NCI-H1930 (cell line): Measurements from ENCODE around the gene FAR2.
"Not testable (repeated sequence)": the region's sequence is repeated elsewhere in the genome, so short reads cannot be mapped to it uniquely, and the experiment has no call there.

Source experiments
- DNase-seq, 2 experiments: peaks; one replicate each; lab custom pipeline; 2025; lab: John Stamatoyannopoulos, UW

The FAR2 gene

DNA sequence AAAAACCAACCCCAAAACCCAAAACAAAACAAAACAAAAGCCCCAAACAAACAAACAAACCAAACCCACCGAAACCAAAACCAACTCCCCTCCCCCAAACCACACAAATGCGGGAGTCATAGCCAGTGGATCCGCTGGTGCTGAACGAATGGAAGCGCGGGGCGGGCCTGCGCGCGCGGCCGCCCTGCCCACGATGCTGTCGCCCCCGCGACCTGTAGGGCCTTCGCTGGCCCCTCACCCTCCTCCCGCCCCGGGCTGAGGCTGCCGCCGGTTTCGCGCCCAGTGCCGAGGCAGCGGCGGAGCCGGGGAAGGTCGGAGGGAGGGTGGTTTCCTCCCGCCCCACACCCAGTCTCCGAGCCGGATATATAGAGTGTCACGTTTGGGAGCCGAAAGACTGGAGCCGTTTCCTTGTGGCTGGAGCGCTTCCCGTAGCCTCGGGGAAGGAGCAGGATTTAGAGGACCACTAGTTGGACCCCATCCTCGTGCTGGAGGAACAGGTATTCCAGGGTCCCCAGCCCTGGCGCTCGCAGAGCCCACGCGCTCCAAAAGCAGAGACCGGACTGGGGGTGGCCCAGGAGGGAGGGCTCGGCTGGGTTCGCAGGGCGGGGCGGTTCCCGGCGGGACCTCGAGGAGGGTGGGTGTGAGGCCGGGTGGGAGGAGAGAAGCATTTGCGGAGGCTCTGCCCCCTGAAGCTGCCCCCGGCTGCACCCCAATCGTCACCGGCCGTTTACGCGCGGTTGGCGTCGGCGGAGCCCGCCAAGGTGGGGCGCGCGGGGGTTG lies at the start of gene FAR2:
Gene FAR2, plus strand, starts transcription at position 368 of the 780 bp plus-strand sequence. CDS start 121,172 bp downstream, outside the sequence.
- peak; percentile 43 to 50 for DNase-seq

GRCh38 chr12:29102741-29103140 lies 46.3 kb upstream of the FAR2 start:
- DNase-seq: no peak

GRCh38 chr12:29103539-29103974 lies 45.5 kb upstream of the FAR2 start:
- DNase-seq: no peak

DNA sequence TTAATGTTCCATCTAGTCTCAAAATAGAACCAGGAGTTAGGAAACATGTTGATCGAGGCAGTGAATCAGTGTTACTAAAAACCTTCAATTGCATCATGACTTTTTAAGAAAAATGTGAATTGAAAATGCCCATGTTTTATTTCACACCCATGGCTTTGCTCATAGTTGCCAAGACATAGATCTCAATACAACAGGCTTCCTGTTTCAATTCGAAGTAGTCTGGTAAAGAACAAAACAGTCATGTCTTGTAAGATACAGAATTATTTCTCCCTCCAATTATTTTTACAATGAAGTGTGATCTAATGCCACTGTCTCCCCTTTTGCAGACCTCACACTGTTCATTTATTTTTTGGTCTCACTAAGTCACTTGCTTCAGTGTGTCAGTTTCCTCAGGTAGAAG lies 44.6 kb upstream of the FAR2 start:
- DNase-seq: no peak

GRCh38 chr12:29110506-29111442 lies 38.3 kb upstream of the FAR2 start:
- DNase-seq: no peak

GRCh38 chr12:29113101-29113500 lies 36.0 kb upstream of the FAR2 start:
- no peak for DNase-seq

DNA sequence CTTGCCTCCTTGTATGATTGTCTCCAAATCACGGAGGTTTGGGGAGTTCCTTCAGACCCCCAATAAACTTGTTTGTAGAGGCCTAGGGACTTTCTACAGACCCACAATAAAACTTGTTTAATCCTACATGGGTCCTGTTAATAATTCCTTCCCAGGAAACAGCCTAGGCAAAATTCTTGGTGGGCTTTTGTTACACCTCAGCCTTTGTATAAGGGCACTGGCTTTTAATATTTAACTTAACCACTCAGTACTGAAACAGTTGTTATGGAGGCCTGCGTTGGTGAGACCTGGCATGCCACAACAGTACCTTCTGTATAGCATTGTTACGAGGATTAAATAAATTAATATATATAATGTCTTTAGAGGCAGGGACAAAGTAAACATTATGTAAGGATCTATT lies 32.7 kb upstream of the FAR2 start:
- DNase-seq: no peak

DNA sequence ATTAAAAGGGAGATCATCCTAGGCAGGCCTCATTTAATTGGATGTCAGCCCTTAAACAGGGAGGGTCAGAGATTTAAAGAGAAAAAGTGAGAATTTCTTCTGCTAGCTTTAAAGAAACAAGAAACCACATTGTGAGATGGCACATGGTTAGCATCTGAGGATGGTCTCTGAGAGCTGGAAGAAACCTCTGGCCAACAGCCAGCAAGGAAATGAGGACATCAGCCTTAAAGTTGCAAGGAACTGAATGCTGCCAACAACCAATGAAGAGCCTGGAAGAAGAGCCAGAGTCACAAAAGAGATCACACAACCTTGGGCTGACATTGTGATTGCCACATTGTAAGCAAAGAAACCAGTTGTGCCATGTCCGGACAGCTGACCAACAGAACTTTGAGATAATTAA lies 17.5 kb upstream of the FAR2 start:
- DNase-seq: no peak

DNA sequence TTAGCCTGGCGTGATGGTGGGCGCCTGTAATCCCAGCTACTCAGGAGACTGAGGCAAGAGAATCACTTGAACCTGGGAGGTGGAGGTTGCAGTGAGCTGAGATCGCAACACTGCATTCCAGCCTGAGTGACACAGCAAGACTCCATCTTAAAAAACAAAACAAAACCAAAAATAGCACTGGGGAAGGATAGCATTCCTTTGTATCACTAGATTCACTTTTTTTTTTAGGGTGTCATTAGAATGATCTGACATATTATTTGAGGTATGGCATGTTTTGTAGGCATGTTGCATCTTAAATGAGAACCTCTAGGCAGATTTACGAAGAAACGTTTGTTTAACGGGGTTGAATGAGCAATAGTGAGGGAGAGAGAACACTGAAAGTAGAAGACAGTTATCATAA lies 16.8 kb upstream of the FAR2 start:
- DNase-seq: no peak

- no peak for DNase-seq
Observed at GRCh38 chr12:29133181-29133580, 15.9 kb upstream of the FAR2 start.

GRCh38 chr12:29133680-29134079 lies 15.4 kb upstream of the FAR2 start:
- no peak for DNase-seq

DNA sequence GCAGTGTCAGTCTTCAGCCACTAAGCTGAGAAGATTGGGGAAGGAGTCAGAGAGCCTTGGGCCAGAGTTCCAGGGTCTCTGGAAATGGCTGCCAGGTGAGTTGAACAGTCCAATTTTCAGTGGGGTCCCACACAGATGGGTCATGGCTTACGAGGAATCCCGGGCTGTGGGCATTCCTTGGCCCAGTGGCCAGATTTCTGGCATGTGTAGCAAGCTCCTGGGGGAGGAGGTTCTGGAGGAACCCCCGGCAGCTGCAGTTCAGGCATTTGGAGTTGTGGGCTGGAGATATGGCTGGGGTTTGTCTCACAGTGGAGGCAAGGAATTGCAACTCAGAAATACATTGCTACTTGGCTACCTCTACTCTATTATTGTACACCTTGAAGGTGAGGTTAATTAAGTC lies 10.8 kb upstream of the FAR2 start:
- DNase-seq: not testable (repeated sequence)

GRCh38 chr12:29138855-29139254 lies 10.2 kb upstream of the FAR2 start:
- DNase-seq: not testable (repeated sequence)

GRCh38 chr12:29145372-29146170 lies 3.5 kb upstream of the FAR2 start:
- DNase-seq: no peak

GRCh38 chr12:29146196-29146595 lies 2.9 kb upstream of the FAR2 start:
- no peak for DNase-seq

DNA sequence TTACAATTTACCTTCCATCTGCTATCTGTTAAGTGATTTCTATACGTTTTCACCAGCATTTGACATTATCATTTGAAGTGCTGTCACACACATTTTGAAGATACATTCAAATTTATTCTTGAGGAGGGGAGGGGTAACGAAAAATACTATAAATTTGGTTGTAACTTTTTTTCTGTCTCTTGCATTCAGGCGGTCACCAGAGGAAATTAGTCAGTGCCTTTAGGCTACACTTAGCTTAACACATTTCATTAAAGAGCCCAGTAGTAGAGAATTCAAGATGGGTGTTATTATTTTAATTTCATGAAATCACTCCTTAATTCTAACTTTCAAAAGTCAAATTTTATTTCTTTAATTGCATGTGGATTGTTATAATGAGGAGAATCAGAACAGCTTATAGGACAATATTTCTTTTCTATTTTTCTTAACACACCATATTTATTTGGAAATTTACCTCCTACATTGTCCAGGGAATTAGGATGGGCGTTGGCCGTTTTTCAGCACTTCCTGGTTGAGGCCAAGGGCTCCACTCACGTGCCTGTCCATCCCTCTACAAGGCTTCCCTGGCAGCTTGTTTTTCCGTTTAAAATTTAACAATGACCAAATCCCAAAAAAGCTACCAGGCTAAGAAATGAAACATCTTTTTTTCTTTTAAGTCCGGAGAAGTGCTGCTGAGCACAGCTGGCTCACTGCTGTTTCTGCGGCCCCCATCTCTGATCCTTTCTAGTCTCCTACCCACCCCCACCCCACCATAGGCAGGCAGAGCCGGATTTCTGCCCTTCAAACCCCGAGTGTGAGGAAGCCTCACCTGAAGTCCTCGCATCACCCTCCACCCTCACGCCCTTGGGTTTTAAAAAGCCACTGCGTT lies 1.1 kb upstream of the FAR2 start:
- no peak for DNase-seq

GRCh38 chr12:29148596-29148910 lies 525 bp upstream of the FAR2 start:
- no peak for DNase-seq

DNA sequence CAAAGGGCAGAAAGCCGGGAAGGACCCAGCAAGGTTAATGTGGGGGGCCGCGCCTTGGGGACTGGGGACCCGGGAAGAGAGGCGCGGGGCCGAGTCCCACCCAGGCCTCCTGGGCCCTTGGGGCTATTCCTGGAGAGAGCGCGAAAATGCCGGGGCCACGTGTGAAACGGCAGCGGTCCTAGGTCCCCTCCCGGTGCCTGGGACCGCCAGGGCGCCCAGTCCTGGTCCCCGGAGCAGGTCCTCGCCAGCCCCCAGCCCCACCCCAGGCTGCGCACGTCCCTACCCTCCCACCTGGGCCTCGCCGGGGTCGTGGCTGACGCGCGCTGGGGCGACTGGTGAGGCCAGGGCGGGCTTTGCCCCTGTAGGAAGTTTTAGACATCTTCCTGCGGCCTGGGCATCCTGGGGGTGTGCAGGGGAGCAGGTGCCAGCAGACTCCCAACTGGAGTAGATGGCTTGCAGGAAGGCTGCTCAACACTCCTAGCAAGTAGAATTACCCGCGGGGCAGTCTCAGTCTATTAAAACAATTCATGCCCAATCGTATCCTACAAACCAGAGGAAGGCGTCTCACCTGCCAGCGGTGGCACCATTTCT lies 708 bp downstream of the FAR2 start:
- DNase-seq: no peak

- no peak for DNase-seq
Observed at GRCh38 chr12:29150462-29150861, 1.4 kb downstream of the FAR2 start.

GRCh38 chr12:29152223-29152868 lies 3.3 kb downstream of the FAR2 start:
- no peak for DNase-seq
